ENCODE measurements around the gene KIF18A. TPM values are rescaled to one million over a fixed set of nuclear protein-coding genes. Genes with fewer than 3 reads are reported as not detected.

The KIF18A gene
- total RNA-seq, 1 experiment from 2014 or later, result 117 TPM

GRCh38 chr11:28114116-28114515, 6.2 kb upstream of the KIF18A start:
- Histone ChIP-seq H3K36me3 (ENCODE audit: insufficient read depth, low read length, poor library complexity, severe bottlenecking) (peaks cover 12% of the 10 kb centered on the region), H3K27ac (ENCODE audit: low read depth, low read length, poor library complexity, severe bottlenecking) (no peak overlapping the region), H3K27me3 (replicated peaks; ENCODE audit: insufficient read depth, low read depth, low read length, poor library complexity) (no peaks in the 10 kb centered on the region), H3K9me3 (ENCODE audit: low read depth, low read length, poor library complexity, severe bottlenecking) (no peaks in the 10 kb centered on the region), H3K4me1 (ENCODE audit: insufficient read depth, low read length, poor library complexity, severe bottlenecking) (peaks cover 18% of the 10 kb centered on the region), H3K4me3 (ENCODE audit: low read depth, low read length, poor library complexity, severe bottlenecking) (no peak overlapping the region)
- intact Hi-C loops (cut with micrococcal nuclease; ENCODE audit: unreplicated experiment), result no loop called here
- ChIA-PET POLR2A (ENCODE audit: low non-redundant PET) (no interaction called here), CTCF (no interaction called here)
- no TSS peak for BruUV-seq (replicated peaks)
- TF ChIP-seq EZH2 (IDR thresholded peaks at IDR 0.05; ENCODE audit: borderline replicate concordance, low read depth, low read length, poor library complexity, severe bottlenecking) (no peak), CTCF (conservative IDR thresholded peaks at IDR 0.05; ENCODE audit: low read depth, low read length) (no peak)
- no peak for DNase-seq (ENCODE audit: low spot score)

- peak; percentile 41 for DNase-seq (ENCODE audit: low spot score)
- H3K27me3 ChIP-seq (replicated peaks; ENCODE audit: insufficient read depth, low read depth, low read length, poor library complexity), result no peaks in the 10 kb centered on the region
- H3K9me3 ChIP-seq (ENCODE audit: low read depth, low read length, poor library complexity, severe bottlenecking), result no peaks in the 10 kb centered on the region
- H3K4me3 ChIP-seq (ENCODE audit: low read depth, low read length, poor library complexity, severe bottlenecking), result peak overlapping the region; percentile 57
- H3K27ac ChIP-seq (ENCODE audit: low read depth, low read length, poor library complexity, severe bottlenecking), result peak overlapping the region; percentile 86
- ChIA-PET CTCF (no interaction called here), POLR2A (ENCODE audit: low non-redundant PET) (no interaction called here)
- H3K36me3 ChIP-seq (ENCODE audit: insufficient read depth, low read length, poor library complexity, severe bottlenecking), result peaks cover 7% of the 10 kb centered on the region
- intact Hi-C loops (cut with micrococcal nuclease; ENCODE audit: unreplicated experiment), result no loop called here
- TF ChIP-seq EZH2 (IDR thresholded peaks at IDR 0.05; ENCODE audit: borderline replicate concordance, low read depth, low read length, poor library complexity, severe bottlenecking), result no peak
- no peak for TF ChIP-seq CTCF (conservative IDR thresholded peaks at IDR 0.05; ENCODE audit: low read depth, low read length)
- peaks cover 30% of the 10 kb centered on the region for H3K4me1 ChIP-seq (ENCODE audit: insufficient read depth, low read length, poor library complexity, severe bottlenecking)
- no TSS peak for BruUV-seq (replicated peaks)
Measured at GRCh38 chr11:28110821-28111200, 2.9 kb upstream of the KIF18A start.

GRCh38 chr11:28110108-28110820, 2.3 kb upstream of the KIF18A start:
- H3K4me3 ChIP-seq (ENCODE audit: low read depth, low read length, poor library complexity, severe bottlenecking), result peak overlapping the region; percentile 57
- H3K27ac ChIP-seq (ENCODE audit: low read depth, low read length, poor library complexity, severe bottlenecking), result peak overlapping the region; percentile 86
- ChIA-PET POLR2A (ENCODE audit: low non-redundant PET) (no interaction called here), CTCF (no interaction called here)
- DNase-seq (ENCODE audit: low spot score), result peak; percentile 96
- no peaks in the 10 kb centered on the region for H3K9me3 ChIP-seq (ENCODE audit: low read depth, low read length, poor library complexity, severe bottlenecking)
- intact Hi-C loops (cut with micrococcal nuclease; ENCODE audit: unreplicated experiment), result no loop called here
- BruUV-seq (replicated peaks), result TSS peak; percentile 21
- no peaks in the 10 kb centered on the region for H3K27me3 ChIP-seq (replicated peaks; ENCODE audit: insufficient read depth, low read depth, low read length, poor library complexity)
- H3K4me1 ChIP-seq (ENCODE audit: insufficient read depth, low read length, poor library complexity, severe bottlenecking), result peaks cover 36% of the 10 kb centered on the region
- peaks cover 7% of the 10 kb centered on the region for H3K36me3 ChIP-seq (ENCODE audit: insufficient read depth, low read length, poor library complexity, severe bottlenecking)
- TF ChIP-seq EZH2 (IDR thresholded peaks at IDR 0.05; ENCODE audit: borderline replicate concordance, low read depth, low read length, poor library complexity, severe bottlenecking) (no peak), CTCF (conservative IDR thresholded peaks at IDR 0.05; ENCODE audit: low read depth, low read length) (no peak)

All from A673 (cell line).